ENCODE measurements around the gene CUL3.

- TF ChIP-seq CTCF (IDR thresholded peaks at IDR 0.05 in 4 of 5, conservative IDR thresholded peaks at IDR 0.05 in 1 of 5) (no peak), POLR2A (IDR thresholded peaks at IDR 0.05) (no peak)
These were observed 22.3 kb downstream of the CUL3 start for GRCh38 chr2:224562831-224563230.

Measured in gastrocnemius medialis (tissue), 4 donors.